ENCODE data around the gene SMCHD1.
"Not testable (repeated sequence)": the region's sequence is repeated elsewhere in the genome, so short reads cannot be mapped to it uniquely, and the experiment has no call there.

The SMCHD1 gene

GRCh38 chr18:2660849-2661248 is 5.3 kb downstream of the SMCHD1 start:
- not testable (repeated sequence) for DNase-seq

GRCh38 chr18:2662288-2662687 is 6.8 kb downstream of the SMCHD1 start:
- not testable (repeated sequence) for DNase-seq

DNA sequence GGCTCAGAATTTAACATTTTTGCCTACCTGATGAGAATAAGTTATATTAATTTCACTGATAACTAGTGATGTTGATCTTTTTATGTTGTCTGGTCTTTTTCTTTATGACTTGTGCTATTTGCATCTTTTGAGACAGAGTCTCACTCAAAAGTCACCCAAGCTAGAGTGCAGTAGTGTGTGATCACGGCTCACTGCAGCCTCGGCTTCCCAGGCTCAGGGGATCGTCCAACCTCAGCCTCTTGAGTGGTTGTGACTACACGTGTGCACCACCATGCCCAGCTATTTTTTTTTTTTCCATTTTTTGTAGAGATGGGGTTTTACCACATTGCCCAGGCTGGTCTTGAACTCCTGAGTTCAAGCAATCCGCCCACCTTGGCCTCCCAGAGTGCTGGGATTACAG is 7.5 kb downstream of the SMCHD1 start:
- DNase-seq = no peak

- no peak for DNase-seq
Measured at GRCh38 chr18:2672410-2672809, 16.9 kb downstream of the SMCHD1 start.

GRCh38 chr18:2672872-2673271 is 17.3 kb downstream of the SMCHD1 start:
- DNase-seq = no peak

- not testable (repeated sequence) for DNase-seq
Measured at GRCh38 chr18:2678933-2679332, 23.4 kb downstream of the SMCHD1 start.

DNA sequence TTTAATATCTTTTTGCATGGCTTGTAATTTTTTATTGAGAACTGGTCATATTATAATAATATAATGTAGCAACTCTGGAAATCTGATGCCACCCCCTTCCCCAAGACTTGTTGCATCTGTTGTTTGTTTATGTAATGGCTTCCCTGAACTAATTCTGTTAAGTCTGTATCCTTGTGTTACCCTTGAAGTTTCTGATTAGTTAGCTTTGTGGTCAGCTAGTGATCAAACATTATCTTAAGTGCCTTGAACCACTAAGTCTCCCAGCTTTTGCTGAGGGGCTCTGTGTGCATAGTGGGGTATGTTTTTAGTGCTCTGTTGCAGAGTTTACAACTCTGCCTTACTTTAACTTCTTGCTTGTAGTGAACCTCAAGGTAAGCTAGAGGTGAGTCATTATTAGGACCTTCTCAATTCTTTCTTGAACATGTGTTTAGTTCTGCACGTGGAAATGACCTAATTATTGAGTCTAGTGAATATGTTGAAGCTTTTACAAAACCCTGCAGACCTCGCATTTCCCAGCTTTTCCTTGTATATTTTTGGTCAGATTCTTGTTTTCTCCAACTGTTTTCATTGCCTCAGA is 24.8 kb downstream of the SMCHD1 start:
- DNase-seq = no peak

DNA sequence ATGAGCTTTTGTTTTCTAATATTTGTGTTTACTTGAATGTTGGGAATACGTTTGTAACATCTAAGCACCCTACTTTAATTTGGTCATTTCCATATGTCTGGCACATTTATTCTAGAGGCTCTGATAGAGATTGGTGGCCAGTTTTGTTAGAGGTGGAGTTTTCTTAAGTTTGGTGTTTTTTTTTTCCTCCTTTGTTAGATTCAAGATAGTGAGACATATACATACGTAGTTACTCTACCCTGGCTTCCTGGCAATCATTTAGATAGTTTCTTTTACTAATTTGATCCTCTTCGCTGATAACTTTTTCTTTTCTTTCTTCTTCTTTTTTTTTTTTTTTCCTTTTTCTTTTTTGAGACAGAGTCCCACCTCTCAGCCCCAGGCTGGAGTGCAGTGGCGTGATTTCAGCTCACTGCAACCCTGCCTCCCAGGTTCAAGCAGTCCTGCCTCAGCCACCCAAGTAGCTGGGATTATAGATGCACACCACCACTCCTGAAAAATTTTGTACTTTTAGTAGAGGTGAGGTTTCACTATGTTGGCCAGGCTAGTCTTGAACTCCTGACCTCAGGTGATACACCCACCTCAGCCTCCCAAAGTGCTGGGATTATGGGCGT is 26.6 kb downstream of the SMCHD1 start:
- DNase-seq = no peak

DNA sequence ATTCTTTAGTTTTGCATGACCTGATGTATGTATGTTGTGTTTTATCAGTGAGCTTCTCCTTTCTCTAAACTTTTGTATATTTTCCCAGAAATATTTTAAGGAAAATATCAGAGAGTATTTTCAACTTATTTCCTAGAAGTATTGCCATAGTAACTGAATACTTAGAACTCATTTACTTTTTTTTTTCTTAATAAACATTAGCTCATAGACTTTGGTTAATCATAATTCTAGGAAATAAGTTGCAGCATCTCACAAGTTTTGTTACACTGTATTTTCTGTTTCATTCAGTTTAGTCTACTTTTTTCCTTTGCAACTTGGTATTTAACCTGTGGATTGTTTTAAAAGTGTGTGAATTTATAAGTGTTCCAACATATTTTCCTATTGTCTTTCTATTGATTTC is 27.5 kb downstream of the SMCHD1 start:
- no peak for DNase-seq

- DNase-seq = no peak
Measured at GRCh38 chr18:2686349-2686968, 30.9 kb downstream of the SMCHD1 start.

GRCh38 chr18:2687390-2688001 is 32.0 kb downstream of the SMCHD1 start:
- DNase-seq = no peak

DNA sequence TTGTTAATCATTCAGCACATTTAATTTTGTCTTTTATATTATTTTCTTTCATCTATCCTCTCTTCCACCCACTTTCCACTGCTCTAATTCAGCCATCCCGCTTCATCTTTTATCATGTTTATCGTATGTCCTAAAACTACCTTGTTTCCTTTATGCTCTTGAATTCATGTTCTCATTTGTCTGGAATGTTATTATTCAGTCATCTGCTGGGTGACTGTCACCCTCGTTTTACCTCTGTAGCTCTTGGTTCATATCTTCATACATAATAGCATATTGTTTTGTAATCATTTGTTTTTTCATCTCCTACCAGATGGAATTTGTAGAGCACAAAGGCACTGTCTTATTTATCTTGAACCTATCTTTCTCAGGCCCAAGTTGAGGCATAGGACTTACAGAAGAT is 37.0 kb downstream of the SMCHD1 start:
- DNase-seq = no peak

GRCh38 chr18:2697184-2697583 is 41.7 kb downstream of the SMCHD1 start:
- no peak for DNase-seq

DNA sequence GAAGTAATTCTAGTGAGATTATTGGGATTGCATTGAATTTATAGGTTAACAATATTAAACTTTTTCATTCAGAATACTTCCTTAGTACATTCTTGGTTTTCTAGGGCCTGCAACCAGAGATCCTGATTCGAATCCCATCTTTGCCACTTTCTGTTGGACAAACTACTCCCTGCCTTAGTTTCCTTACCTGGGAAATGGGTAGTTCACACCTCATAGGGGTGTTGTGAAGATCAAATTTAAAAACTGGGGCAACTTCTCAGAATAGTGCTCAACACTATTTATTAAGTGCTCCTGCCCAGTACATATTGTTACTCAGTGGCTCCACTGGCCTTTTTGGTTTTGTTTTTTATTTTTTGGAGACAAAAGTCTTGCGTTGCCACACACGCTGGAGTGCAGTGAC is 43.5 kb downstream of the SMCHD1 start:
- DNase-seq = no peak

- DNase-seq = no peak
Measured at GRCh38 chr18:2704541-2704940, 49.0 kb downstream of the SMCHD1 start.

DNA sequence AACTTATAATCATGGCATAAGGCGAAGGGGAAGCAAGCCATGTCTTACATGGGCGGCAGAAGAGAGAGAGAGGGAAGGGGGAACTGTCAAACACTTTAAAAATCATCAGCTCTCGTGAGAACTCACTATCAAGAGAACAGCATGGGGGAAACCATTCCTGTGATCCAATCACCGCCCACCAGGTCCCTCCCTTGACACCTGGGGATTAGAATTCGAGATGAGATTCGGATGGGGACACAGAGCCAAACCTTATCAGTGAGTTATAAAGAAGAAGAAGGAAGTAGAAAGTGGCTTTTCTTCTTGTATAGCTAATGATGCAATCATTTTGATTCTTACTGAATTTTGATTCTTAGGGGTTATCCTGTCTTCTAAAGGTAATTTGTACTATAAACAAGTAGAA is 51.4 kb downstream of the SMCHD1 start:
- no peak for DNase-seq

DNA sequence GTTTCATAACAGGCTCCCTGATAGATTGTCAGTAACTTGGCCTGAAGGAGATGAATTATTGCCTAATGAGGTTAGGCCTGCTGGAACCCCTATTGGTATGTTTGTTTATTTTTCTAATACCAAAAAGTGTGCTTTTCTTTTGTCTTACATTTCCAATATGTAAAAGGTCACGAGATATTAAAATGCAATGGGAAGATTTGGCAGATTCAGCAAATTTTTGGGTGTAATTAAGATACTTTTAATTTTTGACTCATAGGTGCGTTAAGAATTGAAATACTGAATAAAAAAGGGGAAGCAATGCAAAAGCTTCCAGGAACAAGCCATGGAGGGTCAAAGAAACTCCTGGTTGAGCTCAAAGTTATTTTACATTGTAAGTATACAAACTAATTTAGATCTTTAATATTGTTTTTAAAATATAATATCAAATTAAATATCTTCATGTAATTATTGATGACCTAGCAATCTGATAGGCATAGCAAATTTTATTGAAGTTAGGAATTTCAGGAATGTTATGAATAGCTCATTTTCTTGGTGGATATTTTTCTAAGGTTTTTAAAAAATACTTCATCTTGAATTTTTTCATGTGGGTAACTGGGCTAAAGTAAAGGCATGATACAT is 52.1 kb downstream of the SMCHD1 start:
- no peak for DNase-seq

GRCh38 chr18:2709316-2709715 is 53.8 kb downstream of the SMCHD1 start:
- DNase-seq = no peak

- no peak for DNase-seq
Measured at GRCh38 chr18:2714140-2714539, 58.6 kb downstream of the SMCHD1 start.

- no peak for DNase-seq
Measured at GRCh38 chr18:2715990-2716389, 60.5 kb downstream of the SMCHD1 start.

DNA sequence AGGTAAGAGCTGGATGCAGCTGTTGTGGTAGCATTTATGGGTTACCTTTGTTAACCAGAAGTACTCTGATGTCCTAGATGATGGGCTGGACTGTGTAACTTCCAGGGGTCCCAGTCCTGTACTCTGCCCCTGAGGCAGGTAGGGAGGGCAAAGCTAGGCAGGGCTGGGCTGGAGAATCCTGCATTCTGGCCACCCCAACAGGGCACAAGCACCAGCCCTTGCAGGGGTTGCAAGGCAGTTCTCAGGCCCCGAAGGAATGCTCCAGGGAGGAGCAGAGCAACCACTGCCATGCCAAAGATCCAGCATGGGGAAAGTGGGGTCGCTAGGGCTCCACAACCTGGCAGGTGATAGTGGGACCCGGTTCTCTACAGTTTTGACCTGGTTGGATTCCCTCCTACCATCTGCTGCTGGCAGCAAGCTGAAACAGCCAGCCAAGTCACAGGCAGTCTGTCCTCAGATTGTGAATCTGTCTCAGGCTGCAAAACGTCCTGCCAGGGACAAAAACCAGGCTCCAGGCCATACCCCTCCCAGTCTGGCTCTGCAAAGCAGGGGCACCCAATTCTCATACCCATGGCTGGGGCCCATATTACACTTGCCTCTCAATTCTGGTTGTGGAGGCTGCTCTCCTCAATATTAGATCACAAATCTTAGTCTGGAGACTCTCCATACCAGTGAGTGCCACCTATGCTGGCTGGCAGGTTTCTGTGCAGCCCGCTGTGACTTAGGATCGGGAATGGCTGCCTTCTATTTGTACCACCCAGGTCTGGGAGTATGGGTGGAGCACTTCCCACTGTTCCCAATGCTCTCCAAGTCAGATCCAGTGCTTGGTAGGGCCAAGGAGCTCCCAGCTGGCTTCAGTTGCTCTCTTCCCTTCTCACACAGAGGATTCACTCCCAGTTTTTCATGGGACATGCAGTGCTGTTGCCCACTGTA is 61.1 kb downstream of the SMCHD1 start:
- DNase-seq = no peak

DNA sequence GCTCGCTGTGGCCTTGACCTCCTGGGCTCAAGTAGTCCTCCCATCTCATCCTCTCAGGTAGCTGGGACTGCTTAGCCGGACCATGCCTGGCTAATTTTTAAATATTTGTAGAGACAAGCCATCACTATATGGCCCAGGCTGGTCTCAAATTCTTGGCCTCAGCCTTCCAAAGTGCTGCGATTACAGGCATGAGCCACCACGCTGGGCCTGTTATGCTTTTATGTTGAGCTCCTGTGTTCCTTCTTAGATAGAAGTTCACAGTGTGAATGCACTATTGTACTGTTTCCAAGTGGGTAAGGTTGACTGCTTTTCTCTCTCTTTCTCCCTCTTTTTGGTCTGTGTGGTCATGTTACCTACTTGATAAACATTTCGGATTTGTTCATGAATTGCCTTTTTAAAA is 61.9 kb downstream of the SMCHD1 start:
- no peak for DNase-seq

- DNase-seq = no peak
Measured at GRCh38 chr18:2719040-2719439, 63.5 kb downstream of the SMCHD1 start.

Measured in effector CD8-positive, alpha-beta T cell (primary cell).